GM23248 (cell line): ENCODE data around the gene PLD5. TPM values are rescaled to one million over a fixed set of nuclear protein-coding genes. Genes with fewer than 3 reads are reported as not detected.

ENCODE experiments used
- DNase-seq: peaks from one replicate; pipeline ENCODE4 v3.0.0-alpha.2; 2015
- H2AFZ ChIP-seq: fragments of 200-600 bp; sonication (generic); 2 replicates; pipeline ENCODE4 v1.6.1; 2016; ENCODE audit warnings: antibody characterized with exemption
- H3F3A ChIP-seq: fragments of 200-600 bp; sonication (generic); 2 replicates; pipeline ENCODE4 v1.6.1; 2016; ENCODE audit warnings: mild to moderate bottlenecking, antibody characterized with exemption, mixed run types; ENCODE audit not compliant: insufficient read depth
- H3K27ac ChIP-seq: fragments of 200-600 bp; sonication (generic); 2 replicates; pipeline ENCODE4 v1.5.1; 2016; ENCODE audit warnings: mild to moderate bottlenecking
- H3K27me3 ChIP-seq: fragments of 200-600 bp; sonication (generic); replicated peaks from 2 replicates; pipeline ENCODE4 v1.6.1; 2016; ENCODE audit warnings: mild to moderate bottlenecking; ENCODE audit not compliant: insufficient read depth
- H3K36me3 ChIP-seq: fragments of 200-600 bp; sonication (generic); 2 replicates; pipeline ENCODE4 v1.6.1; 2016; ENCODE audit warnings: low read depth, mild to moderate bottlenecking
- H3K4me1 ChIP-seq: fragments of 200-600 bp; sonication (generic); 2 replicates; pipeline ENCODE4 v1.6.1; 2016; ENCODE audit warnings: mild to moderate bottlenecking; ENCODE audit not compliant: insufficient read depth
- H3K4me2 ChIP-seq: fragments of 200-600 bp; sonication (generic); one replicate; pipeline ENCODE4 v1.6.1; 2016; ENCODE audit warnings: mild to moderate bottlenecking; ENCODE audit not compliant: unreplicated experiment
- H3K4me3 ChIP-seq: fragments of 200-600 bp; sonication (generic); 2 replicates; pipeline ENCODE4 v1.5.1; 2016; ENCODE audit warnings: mild to moderate bottlenecking
- H3K79me2 ChIP-seq: fragments of 200-600 bp; sonication (generic); 2 replicates; pipeline ENCODE4 v1.6.1; 2016; ENCODE audit warnings: mild to moderate bottlenecking; ENCODE audit not compliant: insufficient read depth
- H3K9ac ChIP-seq: fragments of 200-600 bp; sonication (generic); 2 replicates; pipeline ENCODE4 v1.6.1; 2016; ENCODE audit warnings: mild to moderate bottlenecking
- H3K9me2 ChIP-seq: fragments of 200-600 bp; sonication (generic); 2 replicates; pipeline ENCODE4 v1.6.1; 2016; ENCODE audit warnings: mixed run types, mild to moderate bottlenecking, moderate library complexity; ENCODE audit not compliant: insufficient read depth
- H3K9me3 ChIP-seq: fragments of 200-600 bp; sonication (generic); one replicate; pipeline ENCODE4 v1.6.1; 2017; ENCODE audit warnings: low read depth
- H4K20me1 ChIP-seq: fragments of 200-600 bp; sonication (generic); 2 replicates; pipeline ENCODE4 v1.6.0; 2016; ENCODE audit not compliant: insufficient read depth
- EZH2 ChIP-seq: fragments of 200-600 bp; sonication (generic); IDR thresholded peaks from 2 replicates; pipeline ENCODE4 v1.6.1; 2018; ENCODE audit warnings: antibody characterized with exemption, mild to moderate bottlenecking; ENCODE audit not compliant: insufficient read depth, poor library complexity, severe bottlenecking
- EZH2phosphoT487 ChIP-seq: fragments of 200-600 bp; sonication (generic); IDR thresholded peaks from 2 replicates; pipeline ENCODE4 v1.6.1; 2018; ENCODE audit warnings: antibody characterized with exemption, moderate library complexity, mild to moderate bottlenecking, low read depth; ENCODE audit not compliant: insufficient read depth
- WGBS, 2 experiments: methylation state at CpG; one replicate each; pipeline ENCODE4 v1.1.6; 2015 to 2017; ENCODE audit warnings: low lambda C conversion rate in 2 of 2, low coverage in 1 of 2; ENCODE audit errors: missing lambda C conversion rate in 2 of 2; 5-methylcytosine and 5-hydroxymethylcytosine counted together
- in situ Hi-C: fragments of 300-500 bp; cut with MboI; formaldehyde crosslinking; loops from 2 replicates; pipeline ENCODE4 v1.15.0; 2020
- polyA plus RNA-seq: library from polyadenylated mRNA; unstranded; fragments of >200 nt; fragmentation: Nextera tagmentation; extraction: Ambion mirVana; gene quantifications from 2 replicates; pipeline ENCODE4 v1.2.1, GENCODE V29; 2016
- total RNA-seq: library from RNA; depleted of rRNA; stranded (reverse); fragments of >200 nt; shearing (Covaris generic); gene quantifications from 2 replicates; pipeline ENCODE4 v1.2.3, GENCODE V29; 2014

PLD5 gene
- total and polyA plus RNA-seq, 2 experiments from 2014 or later: 0.14 TPM; not detected in 1

GRCh38 chr1:242240077-242240476, 284.4 kb downstream of the PLD5 start:
- DNase-seq: no peak
- H3K27ac ChIP-seq: no peak overlapping the region

GRCh38 chr1:242239398-242239797, 285.1 kb downstream of the PLD5 start:
- Histone ChIP-seq H3K27me3 (no peaks in the 10 kb centered on the region), H3K4me2 (no peak overlapping the region), H3K4me3 (no peak overlapping the region), H3K9me3 (no peaks in the 10 kb centered on the region), H4K20me1 (no peaks in the 10 kb centered on the region), H3K36me3 (no peaks in the 10 kb centered on the region), H2AFZ (no peak overlapping the region), H3K27ac (no peak overlapping the region), H3K9ac (no peak overlapping the region), H3K9me2 (no peaks in the 10 kb centered on the region), H3K79me2 (no peaks in the 10 kb centered on the region), H3F3A (no peaks in the 10 kb centered on the region), H3K4me1 (no peaks in the 10 kb centered on the region)
- TF ChIP-seq EZH2phosphoT487 (no peak), EZH2 (no peak)
- in situ Hi-C loops: no loop called here
- no peak for DNase-seq
- WGBS, 2 experiments: 36 to 39% methylated on average over 7 of the region's 7 CpGs

More at GRCh38 chr1:242240077-242240476, 284.4 kb downstream of the PLD5 start:
- Histone ChIP-seq H3K4me2 (no peak overlapping the region), H3K4me1 (no peaks in the 10 kb centered on the region), H3K79me2 (no peaks in the 10 kb centered on the region), H3K27me3 (no peaks in the 10 kb centered on the region), H4K20me1 (no peaks in the 10 kb centered on the region), H2AFZ (no peak overlapping the region), H3K36me3 (no peaks in the 10 kb centered on the region), H3K9me3 (no peaks in the 10 kb centered on the region), H3K9ac (no peak overlapping the region), H3F3A (no peaks in the 10 kb centered on the region), H3K9me2 (no peaks in the 10 kb centered on the region), H3K4me3 (no peak overlapping the region)
- WGBS, 2 experiments: 16 to 23% methylated on average over 4 of the region's 4 CpGs
- TF ChIP-seq EZH2: no peak
- no peak for TF ChIP-seq EZH2phosphoT487
- in situ Hi-C loops: no loop called here

- no peak for DNase-seq
- TF ChIP-seq EZH2phosphoT487 (no peak), EZH2 (no peak)
- H3K4me1 ChIP-seq: no peaks in the 10 kb centered on the region
- no peaks in the 10 kb centered on the region for H3K79me2 ChIP-seq
- H3K9ac ChIP-seq: no peak overlapping the region
- H3K36me3 ChIP-seq: no peaks in the 10 kb centered on the region
- H3K9me3 ChIP-seq: no peaks in the 10 kb centered on the region
- H3K27ac ChIP-seq: no peak overlapping the region
- in situ Hi-C loops: no loop called here
- H2AFZ ChIP-seq: no peak overlapping the region
- no peak overlapping the region for H3K4me3 ChIP-seq
- no peaks in the 10 kb centered on the region for H3K9me2 ChIP-seq
- no peaks in the 10 kb centered on the region for H4K20me1 ChIP-seq
- no peaks in the 10 kb centered on the region for H3F3A ChIP-seq
- no peak overlapping the region for H3K4me2 ChIP-seq
- H3K27me3 ChIP-seq: no peaks in the 10 kb centered on the region
- WGBS, 2 experiments: 7 to 23% methylated on average over 1 of the region's 1 CpG
These were observed 287.4 kb downstream of the PLD5 start for GRCh38 chr1:242237051-242237450.

- WGBS, 2 experiments: 49 to 71% methylated on average over 3 of the region's 3 CpGs
- in situ Hi-C loops: no loop called here
- H3K9me3 ChIP-seq: no peaks in the 10 kb centered on the region
These were observed 295.5 kb downstream of the PLD5 start for GRCh38 chr1:242228991-242229390.

More at GRCh38 chr1:242228991-242229390, 295.5 kb downstream of the PLD5 start:
- no peak overlapping the region for H3K9ac ChIP-seq
- H2AFZ ChIP-seq: no peak overlapping the region
- no peak overlapping the region for H3K27ac ChIP-seq
- H3F3A ChIP-seq: no peaks in the 10 kb centered on the region
- H3K79me2 ChIP-seq: no peaks in the 10 kb centered on the region
- H3K27me3 ChIP-seq: no peaks in the 10 kb centered on the region
- no peak overlapping the region for H3K4me2 ChIP-seq
- H3K4me1 ChIP-seq: no peaks in the 10 kb centered on the region
- no peaks in the 10 kb centered on the region for H4K20me1 ChIP-seq
- H3K9me2 ChIP-seq: no peaks in the 10 kb centered on the region
- DNase-seq: no peak
- H3K36me3 ChIP-seq: no peaks in the 10 kb centered on the region
- no peak for TF ChIP-seq EZH2
- no peak for TF ChIP-seq EZH2phosphoT487
- no peak overlapping the region for H3K4me3 ChIP-seq
